H1 (cell line): ENCODE measurements around the gene TMEM14B. TPM values are rescaled to one million over a fixed set of nuclear protein-coding genes. Genes with fewer than 3 reads are reported as not detected.

ENCODE experiments used
- BACH1 ChIP-seq: IDR thresholded peaks from 2 replicates; pipeline ENCODE4 v1.6.1; 2012; ENCODE audit warnings: low read length, improper control_type of control experiment
- KDM4A ChIP-seq: IDR thresholded peaks from one replicate; pipeline ENCODE4 v1.7.1; 2012; ENCODE audit warnings: low read depth, mild to moderate bottlenecking, moderate library complexity, low read length, inconsistent platforms; ENCODE audit not compliant: severe bottlenecking
- RNF2 ChIP-seq: fragments of 200-900, 300-1000 bp; sonication (generic); IDR thresholded peaks from 2 replicates; pipeline ENCODE4 v1.7.1; 2016; ENCODE audit warnings: borderline replicate concordance, low read depth, mild to moderate bottlenecking, antibody characterized with exemption, low read length; ENCODE audit not compliant: poor library complexity, severe bottlenecking; ENCODE audit errors: missing control alignments
- SP4 ChIP-seq: IDR thresholded peaks from 2 replicates; pipeline ENCODE4 v1.6.1; 2012; ENCODE audit warnings: low read length, inconsistent platforms
- polyA plus RNA-seq, 7 experiments: library from polyadenylated mRNA; depleted of rRNA in 3 of 7; stranded (reverse) in 5 of 7; unstranded in 2 of 7; fragments of >200 nt in 5 of 7; fragments of 200-250 nt in 2 of 7; gene quantifications; 1 replicate in 5 of 7; 2 replicates in 1 of 7; 4 replicates in 1 of 7; pipeline versions ENCODE4 v1.2.1 to v1.2.3, GENCODE V29; 2011 to 2013; ENCODE audit warnings: missing spikeins in 2 of 7, mixed read lengths in 2 of 7
- total RNA-seq: library from RNA; stranded (reverse); fragmentation: NEBNext Ultra II Directional; extraction: Animal tissue kit (Norgen Biotek cat#: 25700); gene quantifications from 2 replicates; pipeline ENCODE4 v1.2.1, GENCODE V29; 2021
- TF ChIP-seq, protein P1 (sequence below): IDR thresholded peaks from 2 replicates; pipeline ENCODE4 v1.6.1; 2012; ENCODE audit warnings: low read length, inconsistent platforms

The TMEM14B gene
- total and polyA plus RNA-seq, 2 of the 8 experiments (the other 6 are each of a cell fraction or from before 2014, with no cell fraction given): 84.6 to 109 TPM

DNA sequence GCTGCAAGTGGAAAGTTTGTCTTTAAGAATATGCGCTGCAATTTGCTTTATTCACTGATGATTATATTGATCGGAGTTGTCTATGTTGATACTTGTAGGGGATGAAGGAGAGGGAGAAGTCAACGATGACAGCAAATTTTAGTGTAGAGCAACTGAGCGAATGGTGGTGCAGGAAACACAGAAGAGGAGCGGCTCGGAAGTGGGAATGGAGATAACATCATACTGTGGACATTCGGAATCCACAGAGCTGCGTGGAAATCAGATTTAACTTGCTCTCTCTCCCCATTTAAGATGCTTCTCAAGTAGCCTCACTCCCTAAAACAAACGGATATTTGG, 722 bp upstream of the TMEM14B start (continued):
- TF ChIP-seq, protein P1, sequence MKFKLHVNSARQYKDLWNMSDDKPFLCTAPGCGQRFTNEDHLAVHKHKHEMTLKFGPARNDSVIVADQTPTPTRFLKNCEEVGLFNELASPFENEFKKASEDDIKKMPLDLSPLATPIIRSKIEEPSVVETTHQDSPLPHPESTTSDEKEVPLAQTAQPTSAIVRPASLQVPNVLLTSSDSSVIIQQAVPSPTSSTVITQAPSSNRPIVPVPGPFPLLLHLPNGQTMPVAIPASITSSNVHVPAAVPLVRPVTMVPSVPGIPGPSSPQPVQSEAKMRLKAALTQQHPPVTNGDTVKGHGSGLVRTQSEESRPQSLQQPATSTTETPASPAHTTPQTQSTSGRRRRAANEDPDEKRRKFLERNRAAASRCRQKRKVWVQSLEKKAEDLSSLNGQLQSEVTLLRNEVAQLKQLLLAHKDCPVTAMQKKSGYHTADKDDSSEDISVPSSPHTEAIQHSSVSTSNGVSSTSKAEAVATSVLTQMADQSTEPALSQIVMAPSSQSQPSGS: no peak
- TF ChIP-seq RNF2 (no peak), KDM4A (no peak), SP4 (no peak), BACH1 (no peak)
